ENCODE results near the gene ADAMTS14.

GRCh38 chr10:70785190-70785589, 112.9 kb downstream of the ADAMTS14 start, which contains the start of gene TBATA:
- TF ChIP-seq POLR2A (IDR thresholded peaks at IDR 0.05; ENCODE audit: low read depth, low read length) (no peak), POLR2AphosphoS5 (IDR thresholded peaks at IDR 0.05; ENCODE audit: low read depth, low read length) (no peak), TAF1 (IDR thresholded peaks at IDR 0.05; ENCODE audit: borderline replicate concordance, low read depth, low read length) (no peak)

Measured in GM12892 (cell line).